ENCODE results near the gene SPN.
"Not testable (repeated sequence)": the region's sequence is repeated elsewhere in the genome, so short reads cannot be mapped to it uniquely, and the experiment has no call there.

SPN gene

GRCh38 chr16:29649588-29650494, 13.2 kb upstream of the SPN start:
- no peak for DNase-seq

- DNase-seq: no peak
These were observed 12.3 kb upstream of the SPN start for GRCh38 chr16:29650771-29651170.

- DNase-seq: no peak
These were observed 11.2 kb upstream of the SPN start for GRCh38 chr16:29651774-29652349.

GRCh38 chr16:29653471-29653870, 9.6 kb upstream of the SPN start:
- no peak for DNase-seq

- not testable (repeated sequence) for DNase-seq
These were observed 9.2 kb upstream of the SPN start for GRCh38 chr16:29653890-29654289.

- DNase-seq: no peak
These were observed 6.1 kb upstream of the SPN start for GRCh38 chr16:29656688-29657523.

GRCh38 chr16:29658705-29659104, 4.3 kb upstream of the SPN start:
- DNase-seq: no peak

- no peak for DNase-seq
These were observed 883 bp upstream of the SPN start for GRCh38 chr16:29662000-29662728.

- DNase-seq: no peak
These were observed 375 bp upstream of the SPN start for GRCh38 chr16:29662729-29663015.

GRCh38 chr16:29663807-29664090, 702 bp downstream of the SPN start:
- no peak for DNase-seq

- no peak for DNase-seq
These were observed 1.3 kb downstream of the SPN start for GRCh38 chr16:29664091-29664921.

GRCh38 chr16:29665294-29666077, 2.4 kb downstream of the SPN start:
- no peak for DNase-seq

- not testable (repeated sequence) for DNase-seq
These were observed 4.2 kb downstream of the SPN start for GRCh38 chr16:29667322-29667610.

- DNase-seq: no peak
These were observed 4.7 kb downstream of the SPN start for GRCh38 chr16:29667755-29668154.

- DNase-seq: no peak
These were observed 5.2 kb downstream of the SPN start for GRCh38 chr16:29668267-29668666.

GRCh38 chr16:29673501-29673900, 10.5 kb downstream of the SPN start:
- DNase-seq: no peak

- no peak for DNase-seq
These were observed 11.1 kb downstream of the SPN start for GRCh38 chr16:29674188-29674587.

GRCh38 chr16:29675811-29676643, 13.0 kb downstream of the SPN start:
- DNase-seq: no peak

- no peak for DNase-seq
These were observed 14.1 kb downstream of the SPN start for GRCh38 chr16:29676989-29677785.

GRCh38 chr16:29678691-29679267, 15.7 kb downstream of the SPN start, which contains the start of gene QPRT:
TSS of gene QPRT (plus strand) at chr16:29679180. CDS start at chr16:29679198, 18 bp downstream.
- DNase-seq: no peak
